ENCODE data around the gene S100P.
"Not testable (repeated sequence)": the region's sequence is repeated elsewhere in the genome, so short reads cannot be mapped to it uniquely, and the experiment has no call there.

The S100P gene

DNA sequence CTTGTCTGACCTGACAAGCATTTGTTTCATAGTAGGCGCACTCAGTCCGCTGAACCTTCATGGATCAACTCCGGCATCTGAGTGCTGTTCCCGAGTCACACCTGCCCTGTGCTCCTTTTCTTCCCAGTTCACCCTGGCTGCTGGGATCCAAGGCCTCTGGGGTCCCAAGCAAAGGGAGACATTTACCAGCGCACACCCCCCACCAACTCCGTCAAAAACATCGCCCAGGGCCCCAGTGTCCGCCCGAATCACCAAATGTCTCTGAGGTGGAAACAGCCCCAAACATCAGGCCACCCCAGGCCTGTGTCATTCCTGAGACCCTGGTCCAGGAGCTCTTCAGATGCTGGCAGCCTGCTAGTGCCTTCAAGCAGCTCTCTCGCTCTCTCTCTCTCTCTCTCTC lies 27.4 kb downstream of the S100P start:
- DNase-seq (ENCODE audit: extremely low read depth, low read depth), result no peak
- no peak for TF ChIP-seq CTCF (IDR thresholded peaks at IDR 0.05; ENCODE audit: low read depth, low read length)

- no peak for DNase-seq (ENCODE audit: extremely low read depth, low read depth)
- TF ChIP-seq CTCF (IDR thresholded peaks at IDR 0.05; ENCODE audit: low read depth, low read length), result no peak
Measured at GRCh38 chr4:6722891-6723290, 29.2 kb downstream of the S100P start.

DNA sequence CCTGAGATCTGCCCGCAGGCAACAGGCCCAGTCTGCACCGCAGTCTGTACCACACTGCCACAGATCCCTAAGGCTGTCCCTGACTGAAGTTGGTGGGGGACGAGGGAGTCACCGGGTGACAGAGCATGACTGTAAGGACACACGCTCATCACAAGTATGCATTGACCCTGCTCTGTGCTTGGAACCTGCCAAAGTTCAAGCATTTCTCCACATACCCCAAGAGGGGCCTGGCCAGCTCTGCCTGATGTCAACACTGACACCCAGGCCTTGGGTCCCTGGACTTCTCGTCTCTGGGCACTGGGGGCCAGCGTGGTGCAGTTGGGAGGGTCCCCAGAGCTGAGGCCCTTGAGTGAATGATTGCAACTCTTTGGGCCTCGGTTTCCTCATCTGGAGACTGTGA lies 30.2 kb downstream of the S100P start:
- no peak for DNase-seq (ENCODE audit: extremely low read depth, low read depth)
- no peak for TF ChIP-seq CTCF (IDR thresholded peaks at IDR 0.05; ENCODE audit: low read depth, low read length)

DNA sequence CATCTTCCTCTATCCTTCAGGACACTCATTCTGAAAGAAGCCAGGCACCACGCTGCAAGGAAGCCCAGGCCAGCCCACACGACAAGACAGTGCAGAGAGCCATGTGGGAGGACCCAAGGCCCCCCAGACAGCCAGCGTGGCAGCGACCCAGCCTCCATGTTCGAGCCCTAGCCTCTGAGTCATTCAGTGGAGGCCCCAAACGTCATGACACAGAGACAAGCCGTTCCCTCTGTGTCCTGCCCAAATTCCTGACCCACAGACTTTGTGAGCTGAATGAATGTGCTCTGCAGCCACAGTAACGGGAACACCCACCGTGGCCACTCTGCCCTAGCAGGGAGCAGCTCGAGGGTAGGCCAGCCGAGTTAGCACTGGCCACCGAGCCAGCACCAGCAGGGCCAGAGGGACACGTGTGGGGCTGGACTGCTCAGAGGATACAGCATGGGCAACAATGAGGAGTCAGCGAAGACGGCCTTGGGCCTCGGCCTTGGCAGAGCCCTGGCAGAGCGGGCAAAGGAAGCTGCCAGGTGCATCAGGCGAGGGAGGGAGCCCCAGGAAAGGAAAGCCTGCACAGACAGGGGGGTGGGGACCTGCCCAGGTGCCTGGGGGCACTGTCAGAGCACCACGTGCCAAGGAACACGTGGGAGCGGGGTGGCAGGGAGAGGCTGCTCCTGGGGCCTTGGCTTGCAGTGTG lies 30.9 kb downstream of the S100P start:
- DNase-seq (ENCODE audit: extremely low read depth, low read depth), result no peak
- no peak for TF ChIP-seq CTCF (IDR thresholded peaks at IDR 0.05; ENCODE audit: low read depth, low read length)

DNA sequence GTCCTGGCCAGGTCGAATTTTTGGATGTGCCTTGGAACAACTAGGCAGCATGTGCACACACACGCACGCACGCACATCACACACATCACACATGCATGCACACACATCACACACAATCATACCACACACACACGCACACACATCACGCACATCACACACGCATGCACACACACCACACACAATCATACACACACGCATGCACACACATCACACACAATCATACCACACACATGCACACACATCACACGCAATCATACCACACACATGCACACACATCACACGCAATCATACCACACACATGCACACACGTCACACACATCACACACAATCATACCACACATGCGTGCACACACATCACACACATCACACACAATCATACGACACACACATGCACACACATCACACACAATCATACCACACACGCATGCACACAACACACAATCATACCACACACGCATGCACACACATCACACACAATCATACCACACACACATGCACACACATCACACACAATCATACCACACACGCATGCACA lies 31.8 kb downstream of the S100P start:
- not testable (repeated sequence) for DNase-seq (ENCODE audit: extremely low read depth, low read depth)

DNA sequence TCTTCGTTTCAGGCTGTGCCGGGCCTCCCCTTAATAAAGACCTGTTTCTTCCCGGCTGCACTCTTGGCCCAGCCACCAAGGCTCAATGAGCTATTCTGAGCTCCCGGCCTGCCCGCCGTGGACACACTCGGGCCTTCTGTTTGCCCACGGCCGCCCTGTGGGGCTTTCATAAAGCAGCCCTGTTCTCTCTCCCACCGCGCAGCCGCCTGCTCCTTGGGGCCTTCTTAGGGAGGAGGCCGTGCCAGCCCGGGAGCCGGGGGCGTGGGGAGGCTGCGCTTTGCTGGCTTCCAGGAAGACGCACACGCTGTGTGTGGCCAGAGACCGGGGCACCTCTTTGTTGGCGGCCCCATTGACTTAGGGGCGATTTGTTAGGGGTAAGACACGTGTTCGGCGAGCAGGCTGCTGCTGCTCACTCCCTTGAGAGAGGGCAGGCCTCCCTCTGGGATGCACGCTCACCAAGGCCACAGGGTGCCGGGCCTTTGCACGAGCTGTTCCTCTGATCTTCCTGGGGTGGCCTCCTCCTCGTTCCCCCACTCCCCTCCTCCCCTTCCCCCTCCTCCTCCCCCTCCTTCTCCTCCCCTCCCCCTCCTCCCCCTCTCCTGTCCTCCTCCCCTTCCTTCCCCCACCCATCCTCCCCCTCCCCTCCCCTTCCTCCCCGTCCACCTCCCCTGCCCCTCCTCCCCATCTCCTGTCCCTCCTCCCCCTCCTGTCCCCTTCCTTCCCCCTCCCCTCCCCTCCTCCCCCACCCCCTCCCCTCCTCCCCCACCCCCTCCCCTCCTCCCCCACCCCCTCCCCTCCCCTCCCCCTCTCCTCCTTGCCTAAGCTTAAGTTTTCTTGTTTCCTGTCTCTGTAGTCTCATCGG lies 33.6 kb downstream of the S100P start:
- TF ChIP-seq CTCF (IDR thresholded peaks at IDR 0.05; ENCODE audit: low read depth, low read length), result no peak
- DNase-seq (ENCODE audit: extremely low read depth, low read depth), result no peak

GRCh38 chr4:6727943-6728250 lies 34.2 kb downstream of the S100P start:
- DNase-seq (ENCODE audit: extremely low read depth, low read depth), result no peak
- no peak for TF ChIP-seq CTCF (IDR thresholded peaks at IDR 0.05; ENCODE audit: low read depth, low read length)

All from AG09319 (cell line).